Measurements from ENCODE around the gene HECTD2.
"Not testable (repeated sequence)": the region's sequence is repeated elsewhere in the genome, so short reads cannot be mapped to it uniquely, and the experiment has no call there.

Gene HECTD2

DNA sequence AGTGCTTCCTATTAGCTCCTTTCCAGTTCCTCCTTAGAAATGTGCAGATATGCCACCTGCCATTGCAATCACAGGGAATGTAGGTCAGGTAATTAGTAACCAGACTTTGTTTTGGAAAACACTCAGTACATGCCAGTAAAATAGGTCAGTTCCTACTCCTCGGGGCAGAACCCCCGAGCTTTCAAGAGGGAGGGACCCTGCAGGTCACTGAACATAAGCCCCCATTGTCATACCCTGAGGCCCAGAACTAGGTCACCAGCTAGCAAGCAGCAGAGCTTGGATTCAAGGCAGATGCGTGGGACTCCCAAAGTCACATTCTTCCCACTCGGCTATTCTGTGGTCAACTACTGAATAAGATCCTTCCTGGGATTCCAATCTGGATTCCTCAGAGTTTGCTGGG, 117.9 kb downstream of the HECTD2 start:
- Histone ChIP-seq H3K4me3 (no peak overlapping the region), H3K27ac (no peak overlapping the region)

DNA sequence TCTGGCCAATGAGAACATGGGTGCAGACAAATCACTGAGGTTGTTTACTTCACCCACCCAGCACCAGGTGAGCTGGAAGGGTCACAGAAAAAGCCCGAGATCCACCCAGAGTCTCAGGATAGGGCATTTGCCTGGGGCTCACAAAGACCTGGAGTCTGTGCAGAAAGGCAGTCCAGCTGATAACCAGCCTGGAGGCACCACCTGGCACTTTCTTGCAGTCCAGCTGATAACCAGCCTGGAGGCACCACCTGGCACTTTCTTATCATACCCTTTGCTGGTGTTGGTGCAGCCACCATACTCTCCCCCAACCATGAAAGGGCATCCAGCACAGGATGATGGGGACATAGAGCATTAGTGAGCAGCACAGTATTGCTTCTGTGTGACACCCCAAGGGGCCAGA, 118.6 kb downstream of the HECTD2 start:
- no peak overlapping the region for H3K4me3 ChIP-seq
- no peak overlapping the region for H3K27ac ChIP-seq

DNA sequence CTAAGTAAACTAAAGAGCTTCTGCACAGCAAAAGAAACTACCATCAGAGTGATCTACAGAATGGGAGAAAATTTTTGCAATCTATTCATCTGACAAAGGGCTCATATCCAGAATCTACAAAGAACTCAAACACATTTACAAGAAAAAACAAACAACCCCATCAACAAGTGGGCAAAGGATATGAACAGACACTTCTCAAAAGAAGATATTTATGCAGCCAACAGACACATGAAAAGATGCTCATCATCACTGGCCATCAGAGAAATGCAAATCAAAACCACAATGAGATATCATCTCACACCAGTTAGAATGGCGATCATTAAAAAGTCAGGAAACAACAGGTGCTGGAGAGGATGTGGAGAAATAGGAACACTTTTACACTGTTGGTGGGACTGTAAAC, 124.6 kb downstream of the HECTD2 start:
- not testable (repeated sequence) for H3K27ac ChIP-seq, H3K4me3 ChIP-seq

- Histone ChIP-seq H3K27ac (peak overlapping the region in 1 of 21 experiments; percentile 21), H3K4me3 (no peak overlapping the region)
Measured at GRCh38 chr10:91536111-91536510, 126.0 kb downstream of the HECTD2 start.

GRCh38 chr10:91536733-91537132, 126.6 kb downstream of the HECTD2 start:
- no peak overlapping the region for H3K4me3 ChIP-seq
- H3K27ac ChIP-seq = no peak overlapping the region

DNA sequence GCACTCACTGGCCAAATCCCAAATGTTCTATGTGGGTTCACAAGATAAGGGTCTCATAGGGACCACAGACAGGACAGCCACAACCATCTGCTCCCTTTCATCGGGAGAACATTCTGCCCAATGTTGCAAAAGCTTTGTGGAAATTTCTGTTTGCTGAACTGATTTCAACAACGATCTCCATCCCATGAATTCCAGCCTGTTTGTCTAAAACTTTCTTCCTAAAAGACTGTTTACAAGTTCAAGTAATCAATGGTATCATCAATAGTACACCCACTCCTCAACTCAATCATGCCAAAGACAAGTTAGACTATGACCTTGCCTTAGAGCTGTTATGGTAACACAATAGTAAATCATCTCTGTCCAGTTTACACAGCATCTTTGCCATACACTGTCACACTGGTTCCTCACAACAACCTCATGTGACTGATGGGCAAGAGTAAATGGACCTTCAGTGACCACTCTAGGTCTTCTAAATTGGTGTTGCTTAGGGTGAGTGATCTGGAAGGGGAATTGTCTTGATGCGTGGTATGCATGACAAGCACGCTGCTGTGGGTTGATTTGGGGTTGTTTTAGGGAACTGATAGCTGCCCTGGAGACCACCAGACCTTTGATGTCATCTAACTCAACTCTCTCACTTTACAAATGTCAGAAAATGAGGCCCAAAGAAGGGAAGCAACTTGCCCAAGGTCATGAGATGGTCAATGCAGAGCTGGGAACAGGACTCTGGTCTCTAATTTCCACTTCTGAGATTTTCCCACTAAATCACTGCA, 127.7 kb downstream of the HECTD2 start:
- no peak overlapping the region for H3K27ac ChIP-seq
- H3K4me3 ChIP-seq = no peak overlapping the region

- Histone ChIP-seq H3K27ac (no peak overlapping the region), H3K4me3 (no peak overlapping the region)
Measured at GRCh38 chr10:91539930-91540329, 129.8 kb downstream of the HECTD2 start.

DNA sequence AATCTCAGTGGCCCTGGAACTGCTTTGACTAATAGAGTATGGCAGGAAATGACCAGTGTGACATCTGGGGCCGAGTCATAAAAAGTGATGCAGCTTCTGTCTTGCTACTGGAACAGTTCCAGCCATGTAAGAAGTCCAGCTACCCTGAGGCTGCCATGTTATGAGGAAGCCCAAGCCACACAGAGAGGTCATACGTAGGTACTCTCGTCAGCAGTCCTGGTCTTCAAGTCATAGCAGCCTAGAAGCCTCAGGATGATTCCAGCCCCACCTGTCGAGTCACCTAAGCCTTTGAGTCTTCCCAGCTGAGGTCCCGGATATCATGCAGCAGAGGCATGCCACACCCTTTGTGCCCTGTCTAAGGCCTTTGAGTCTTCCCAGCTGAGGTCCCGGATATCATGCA, 130.6 kb downstream of the HECTD2 start:
- Histone ChIP-seq H3K4me3 (no peak overlapping the region), H3K27ac (no peak overlapping the region)

GRCh38 chr10:91541481-91541880, 131.3 kb downstream of the HECTD2 start:
- Histone ChIP-seq H3K4me3 (no peak overlapping the region), H3K27ac (no peak overlapping the region)

- H3K4me3 ChIP-seq = no peak overlapping the region
- H3K27ac ChIP-seq = no peak overlapping the region
Measured at GRCh38 chr10:91545384-91545783, 135.2 kb downstream of the HECTD2 start.

GRCh38 chr10:91545838-91546237, 135.7 kb downstream of the HECTD2 start:
- no peak overlapping the region for H3K4me3 ChIP-seq
- no peak overlapping the region for H3K27ac ChIP-seq

- no peak overlapping the region for H3K27ac ChIP-seq
- H3K4me3 ChIP-seq = no peak overlapping the region
Measured at GRCh38 chr10:91549262-91549661, 139.1 kb downstream of the HECTD2 start.

DNA sequence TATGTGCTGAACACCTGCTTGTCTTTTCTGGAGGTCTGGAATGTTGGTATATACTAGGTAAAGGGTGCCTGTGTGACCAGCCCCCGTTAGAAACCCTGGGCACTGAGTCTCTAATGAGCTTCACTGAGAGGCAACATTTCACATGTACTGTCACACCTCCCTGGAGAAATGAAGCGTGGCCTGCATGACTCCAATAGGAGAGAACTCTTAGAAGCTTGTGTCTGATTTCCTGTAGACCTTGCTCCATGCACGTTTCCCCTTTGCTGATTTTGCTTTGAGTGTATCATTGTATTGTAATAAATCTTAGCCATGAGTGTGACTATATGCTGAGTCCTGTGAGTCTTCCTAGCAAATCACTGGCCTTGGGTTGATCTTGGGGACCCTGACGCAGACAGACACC, 139.9 kb downstream of the HECTD2 start:
- Histone ChIP-seq H3K27ac (no peak overlapping the region), H3K4me3 (no peak overlapping the region)

DNA sequence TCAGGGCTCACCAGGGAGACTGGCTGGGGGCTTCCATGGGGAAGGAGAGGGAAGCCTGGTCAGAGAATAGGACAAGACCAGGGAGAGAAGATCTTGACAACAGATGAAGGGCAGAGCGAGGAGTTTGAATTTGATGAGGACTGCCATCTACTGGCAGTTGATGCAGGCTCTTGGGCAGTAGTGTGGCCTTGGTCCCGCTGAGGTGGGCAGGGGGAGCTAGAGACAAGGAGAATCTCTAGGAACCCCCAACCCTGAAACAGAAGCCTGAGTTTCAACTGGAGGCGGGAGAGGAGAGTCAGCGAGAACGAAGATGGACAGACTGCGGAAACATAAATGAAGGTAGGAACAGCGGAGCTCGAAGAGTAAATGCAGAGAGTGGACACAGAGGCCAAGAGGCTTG, 141.7 kb downstream of the HECTD2 start:
- no peak overlapping the region for H3K4me3 ChIP-seq
- no peak overlapping the region for H3K27ac ChIP-seq

- H3K27ac ChIP-seq = no peak overlapping the region
Measured at GRCh38 chr10:91552274-91553095, 142.3 kb downstream of the HECTD2 start.

DNA sequence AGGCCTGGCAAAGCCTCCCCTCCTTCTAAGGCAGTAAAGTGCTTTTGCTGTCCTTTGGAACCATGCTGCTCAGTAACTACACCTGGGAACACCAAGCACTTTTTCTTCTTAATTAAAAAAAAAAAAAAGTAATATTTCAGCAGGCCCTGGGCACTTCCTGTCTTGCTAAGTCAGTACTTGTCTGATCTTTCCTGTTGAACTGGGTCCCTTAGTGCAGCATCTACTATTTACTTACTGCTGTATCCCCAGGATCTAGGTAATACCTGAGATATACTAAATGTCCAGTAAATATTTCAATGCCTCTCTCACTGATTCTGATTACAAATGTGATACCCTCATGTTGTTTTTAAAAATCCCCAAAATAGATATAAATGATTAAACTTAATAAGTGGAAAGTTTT, 145.3 kb downstream of the HECTD2 start:
- H3K4me3 ChIP-seq = no peak overlapping the region
- peak overlapping the region in 4 of 21 experiments; percentile 13 to 32 (median 21) for H3K27ac ChIP-seq

More at GRCh38 chr10:91552274-91553095, 142.3 kb downstream of the HECTD2 start:
- H3K4me3 ChIP-seq = no peak overlapping the region

- Histone ChIP-seq H3K4me3 (no peak overlapping the region), H3K27ac (peak overlapping the region in 1 of 21 experiments; percentile 11)
Measured at GRCh38 chr10:91556691-91557566, 146.8 kb downstream of the HECTD2 start.

DNA sequence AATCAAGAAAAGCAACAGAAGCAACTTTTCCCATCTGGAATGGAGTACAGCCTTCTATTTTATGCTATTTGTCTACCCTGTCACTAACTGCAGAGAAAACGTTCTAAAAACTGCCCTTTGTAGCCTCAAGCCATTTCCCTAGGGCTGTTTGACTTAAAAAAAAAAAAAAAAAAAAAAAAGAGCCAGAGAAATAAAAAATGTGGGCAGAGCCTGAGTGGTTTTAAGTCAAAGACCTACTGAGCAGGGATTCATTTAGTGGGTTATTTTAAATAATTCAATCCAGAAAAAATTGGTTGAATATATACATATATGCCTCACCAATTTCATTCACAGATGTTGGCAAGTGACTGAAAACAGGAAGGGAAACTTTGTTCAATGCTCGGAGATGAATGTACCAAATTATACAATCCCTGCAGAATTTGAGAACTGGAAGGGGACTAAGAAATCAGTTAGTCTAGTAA, 147.5 kb downstream of the HECTD2 start:
- H3K4me3 ChIP-seq = no peak overlapping the region
- no peak overlapping the region for H3K27ac ChIP-seq

DNA sequence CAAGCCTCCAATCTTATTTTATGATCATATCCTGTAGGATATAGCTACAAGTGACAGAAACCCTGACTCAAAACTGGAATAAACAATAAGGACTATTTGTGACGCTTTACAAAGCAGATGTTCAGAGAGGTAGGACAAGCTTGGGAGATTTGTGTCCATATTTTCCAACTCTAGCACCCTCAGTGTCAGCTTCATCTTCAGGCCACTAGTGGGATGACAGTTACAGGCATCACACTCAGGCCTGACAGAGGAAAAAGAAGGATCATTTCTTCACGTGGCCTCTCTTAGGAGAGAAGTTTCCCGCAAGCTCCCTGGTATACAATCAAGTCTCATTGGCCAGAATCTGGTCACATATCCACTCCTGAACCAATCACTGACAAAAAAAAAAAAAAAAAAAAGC, 148.3 kb downstream of the HECTD2 start:
- Histone ChIP-seq H3K27ac (no peak overlapping the region), H3K4me3 (no peak overlapping the region)

- no peak overlapping the region for H3K4me3 ChIP-seq
- H3K27ac ChIP-seq = no peak overlapping the region
Measured at GRCh38 chr10:91559169-91559568, 149.0 kb downstream of the HECTD2 start.
